GM11168 (cell line): ENCODE measurements around the gene NXT1.

Experiments
- in situ Hi-C: fragments of 300-500 bp; cut with MboI; formaldehyde crosslinking; loops from one replicate; pipeline ENCODE4 v1.12.0; 2022; ENCODE audit warnings: low sequenced_read_pairs; ENCODE audit not compliant: unreplicated experiment

The NXT1 gene

DNA sequence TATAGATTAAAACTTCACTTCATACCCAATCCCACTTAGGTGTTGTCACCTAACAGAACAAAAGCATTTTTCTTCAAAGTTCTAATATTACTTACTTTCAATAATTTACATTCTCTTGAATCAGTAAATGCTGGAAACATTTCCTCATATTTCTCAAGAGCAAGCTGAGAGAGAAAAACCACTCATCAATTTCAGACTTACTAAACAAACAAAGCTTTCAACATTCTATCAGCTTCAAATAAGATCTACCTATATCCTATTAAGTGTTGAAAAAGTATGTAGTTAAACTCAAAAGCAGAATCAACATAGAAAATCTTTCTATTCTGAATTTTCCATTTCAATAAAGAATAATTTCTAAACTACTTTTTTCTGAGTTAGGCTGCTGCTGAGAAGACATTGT is 29.2 kb downstream of the NXT1 start:
- in situ Hi-C loops = no loop called here

DNA sequence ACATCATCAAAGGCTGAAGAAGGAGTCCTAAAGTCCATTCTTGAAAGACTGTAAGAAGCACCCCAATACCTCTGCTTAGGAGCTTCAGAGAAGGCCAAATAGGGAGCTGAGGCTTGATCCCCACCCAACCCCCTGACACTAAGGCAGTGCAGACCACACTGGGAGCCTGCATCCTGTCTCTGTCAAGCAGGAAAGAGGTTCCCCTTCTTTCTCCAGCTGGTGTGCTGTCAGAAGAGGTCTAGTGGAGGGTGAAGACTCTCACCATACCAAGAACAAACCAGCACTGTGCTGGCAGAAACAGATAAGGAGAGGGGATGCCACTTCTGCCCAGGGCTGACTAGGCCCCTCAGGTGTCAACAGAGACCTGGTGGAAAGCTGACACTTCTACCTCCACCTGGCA is 31.3 kb downstream of the NXT1 start:
- in situ Hi-C loops = no loop called here

DNA sequence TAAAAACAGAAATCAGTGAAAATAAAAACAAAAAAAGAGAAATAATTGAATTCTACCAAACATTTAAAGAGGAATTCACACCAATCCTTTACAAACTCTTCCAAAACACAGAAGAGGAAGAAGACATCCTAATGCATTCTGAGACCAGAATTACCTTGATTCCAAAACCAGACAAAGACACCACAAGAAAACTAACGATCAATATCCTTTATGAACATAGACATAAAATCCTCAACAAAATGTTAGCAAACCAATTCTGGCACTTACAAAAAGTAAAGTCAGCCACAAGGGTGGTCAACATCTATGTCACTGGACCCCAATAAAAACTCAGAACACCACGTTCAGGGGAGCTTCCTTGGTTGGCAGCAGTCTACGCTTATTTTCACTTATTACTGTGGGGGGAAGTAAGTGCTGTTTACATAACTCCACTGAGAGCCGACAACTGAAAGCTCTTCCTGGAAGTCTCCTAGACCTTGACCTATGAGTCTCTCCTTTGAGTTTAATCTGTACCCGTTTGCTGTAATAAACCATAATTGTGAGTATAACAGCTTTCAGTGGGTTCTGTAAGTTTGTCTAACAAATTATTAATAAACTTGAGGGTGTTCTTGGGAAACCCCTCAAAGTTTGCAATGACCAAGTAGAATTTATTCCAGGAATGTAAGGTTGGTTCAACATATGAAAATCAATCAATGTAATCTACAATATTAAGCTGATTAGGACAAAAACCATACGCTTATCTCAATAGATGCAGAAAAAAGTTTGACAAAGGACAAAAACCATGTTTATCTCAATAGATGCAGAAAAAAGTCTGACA is 35.9 kb downstream of the NXT1 start:
- in situ Hi-C loops = no loop called here

DNA sequence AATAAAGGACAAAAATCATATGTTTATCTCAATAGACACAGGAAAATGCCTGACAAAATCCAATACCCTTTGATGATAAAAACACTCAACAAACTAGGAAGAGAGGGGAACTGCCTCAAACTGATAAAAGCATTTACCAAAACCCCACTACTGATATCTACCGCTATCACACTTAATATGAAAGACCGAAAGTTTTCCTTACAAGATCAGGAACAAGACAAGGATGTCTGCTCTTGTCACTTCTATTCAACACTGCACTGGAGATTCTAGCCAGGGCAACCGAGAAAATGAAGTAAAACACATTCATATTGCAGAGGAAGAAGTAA is 36.5 kb downstream of the NXT1 start:
- in situ Hi-C loops = no loop called here

DNA sequence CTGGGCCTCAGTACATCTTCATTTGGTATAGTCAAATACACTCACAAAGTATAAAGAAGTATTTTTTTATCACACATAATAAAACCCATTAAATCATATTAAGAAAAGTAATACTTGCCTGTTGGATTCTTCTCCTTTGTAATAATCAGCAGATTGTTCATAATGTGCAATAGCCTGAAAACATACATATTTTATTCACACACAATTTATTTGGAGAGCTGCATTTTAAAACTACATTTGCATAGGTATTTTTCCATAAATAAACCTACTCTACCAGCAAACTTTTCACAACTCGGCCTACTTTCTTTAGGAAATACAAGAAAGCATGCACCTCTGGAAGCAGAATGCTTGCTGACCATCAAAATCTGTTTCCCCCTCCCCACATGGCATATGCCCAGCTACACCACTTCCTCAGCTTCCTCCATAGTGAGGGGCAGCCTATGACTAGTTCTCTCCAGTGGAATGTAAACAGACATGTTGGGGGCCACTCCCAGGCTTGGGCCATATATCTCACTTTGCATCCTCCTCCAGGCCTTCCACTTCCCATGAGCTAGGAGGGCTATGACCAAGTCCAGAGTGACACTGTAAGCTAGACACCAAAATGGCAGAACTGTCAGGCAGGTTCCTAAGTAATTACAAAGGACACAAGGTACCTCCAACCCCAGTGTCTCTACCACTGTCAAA is 39.6 kb downstream of the NXT1 start:
- in situ Hi-C loops = no loop called here

DNA sequence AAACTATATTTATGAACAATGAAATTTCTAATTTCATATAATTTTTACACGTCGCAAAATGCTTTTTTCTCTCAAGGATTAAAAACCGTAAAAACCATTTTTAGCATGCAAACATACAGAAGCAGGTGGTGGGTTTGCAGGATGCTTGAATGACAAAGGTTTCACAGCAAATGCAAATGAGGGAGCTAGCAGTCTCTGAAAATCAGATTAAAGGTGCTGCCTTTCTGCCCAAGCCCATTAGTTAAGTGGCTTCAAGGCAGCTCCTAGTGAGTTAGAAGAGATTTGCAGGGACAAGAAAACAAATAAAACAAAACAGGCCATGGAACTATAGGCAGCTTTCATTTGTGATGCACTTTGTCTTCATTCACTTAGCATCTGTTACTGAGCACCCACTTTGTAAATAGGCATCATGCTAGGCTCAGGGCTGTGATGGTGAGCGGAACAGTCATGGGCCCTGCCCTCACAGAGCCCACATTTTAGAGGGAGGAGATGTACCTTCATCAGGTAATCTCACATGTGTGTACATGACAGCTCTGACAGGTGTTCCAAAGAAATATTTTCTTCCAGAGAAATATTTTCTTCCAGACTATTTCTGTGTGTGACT is 41.2 kb downstream of the NXT1 start:
- in situ Hi-C loops = no loop called here

DNA sequence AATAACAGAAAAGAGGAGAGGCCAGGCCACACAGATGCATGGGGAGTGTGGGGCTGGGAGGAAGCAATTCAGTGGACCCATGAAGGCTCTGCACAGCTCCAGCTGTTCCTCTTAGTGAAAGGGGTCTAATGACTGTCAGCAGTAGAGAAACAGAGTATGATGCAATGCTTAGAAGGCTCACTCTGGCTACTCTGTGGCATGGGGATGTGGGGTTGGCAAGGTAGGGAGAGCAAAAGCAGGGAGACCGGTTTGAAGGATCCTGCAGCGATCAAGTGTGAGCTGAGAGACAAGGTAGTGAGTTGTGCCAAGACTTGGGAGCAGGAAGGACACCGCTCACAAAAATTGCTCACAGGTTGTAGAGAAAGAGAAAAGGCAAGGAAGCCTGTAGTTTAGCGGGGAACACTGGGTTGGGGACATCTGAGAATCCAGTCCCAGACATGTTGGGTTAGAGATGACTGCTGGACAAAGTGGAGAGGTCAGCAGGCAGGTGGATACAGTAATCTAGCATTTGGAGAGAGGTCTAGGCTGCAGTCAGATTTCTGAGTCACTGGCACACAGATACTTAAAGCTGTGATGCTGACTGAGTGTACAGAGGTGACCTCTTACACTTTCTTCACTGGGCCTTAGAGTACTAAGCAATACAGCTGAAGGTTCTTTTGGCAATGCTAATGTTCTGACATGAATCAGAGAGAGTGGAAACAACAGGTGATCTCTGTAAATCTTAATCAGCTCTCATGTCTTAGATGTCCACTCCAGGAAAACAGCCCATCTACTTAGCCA is 43.6 kb downstream of the NXT1 start:
- in situ Hi-C loops = no loop called here

DNA sequence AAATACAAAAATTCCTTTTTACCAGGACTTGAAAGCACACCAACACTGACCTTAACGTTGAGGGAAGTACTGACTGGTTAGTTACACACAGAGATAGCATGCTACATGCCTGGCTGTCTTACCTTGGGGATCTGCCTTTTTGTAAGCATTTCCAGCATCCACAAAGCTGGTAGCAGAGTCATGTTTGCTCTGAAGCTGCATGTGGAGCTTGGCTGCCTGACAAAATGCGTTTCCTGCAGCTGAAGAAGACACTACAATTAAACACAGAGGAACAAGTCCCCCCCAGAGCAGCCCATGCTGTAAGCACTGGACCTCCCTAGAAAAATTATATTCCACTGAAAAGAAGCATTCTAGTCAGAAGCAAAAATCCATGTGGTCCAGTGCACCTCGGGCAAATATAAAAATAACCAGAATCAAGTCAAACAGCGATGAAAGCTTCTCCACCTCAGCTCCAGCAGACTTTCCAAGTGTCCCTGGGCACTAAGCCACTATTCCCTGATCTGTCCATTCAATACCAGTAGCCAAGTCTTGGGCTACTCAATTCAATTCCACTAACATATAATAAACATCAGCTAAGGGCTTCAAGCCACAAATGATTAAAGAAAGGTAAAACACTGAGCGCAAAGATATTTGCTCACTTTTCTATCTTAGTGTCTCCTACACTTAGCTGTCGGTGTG is 46.5 kb downstream of the NXT1 start:
- in situ Hi-C loops = no loop called here

DNA sequence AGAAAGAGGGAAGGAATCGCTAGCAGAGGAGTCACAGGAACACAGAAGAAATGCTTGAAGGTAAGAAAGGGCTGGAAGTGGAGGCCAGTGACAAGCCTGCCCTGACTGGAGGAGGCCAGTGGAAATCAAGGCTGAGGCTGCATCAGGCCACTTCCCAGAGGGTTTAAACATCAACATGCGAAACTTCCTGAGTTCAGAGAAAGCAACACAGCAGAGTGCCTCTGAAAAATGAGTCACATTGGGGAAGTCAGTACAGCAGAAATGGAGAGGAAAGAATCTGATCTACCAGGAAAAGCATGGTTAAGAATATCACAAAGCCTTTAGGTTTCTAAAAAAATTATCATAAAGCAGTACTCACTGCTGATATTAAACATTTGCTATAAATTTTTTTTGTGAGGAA is 47.4 kb downstream of the NXT1 start:
- in situ Hi-C loops = no loop called here

DNA sequence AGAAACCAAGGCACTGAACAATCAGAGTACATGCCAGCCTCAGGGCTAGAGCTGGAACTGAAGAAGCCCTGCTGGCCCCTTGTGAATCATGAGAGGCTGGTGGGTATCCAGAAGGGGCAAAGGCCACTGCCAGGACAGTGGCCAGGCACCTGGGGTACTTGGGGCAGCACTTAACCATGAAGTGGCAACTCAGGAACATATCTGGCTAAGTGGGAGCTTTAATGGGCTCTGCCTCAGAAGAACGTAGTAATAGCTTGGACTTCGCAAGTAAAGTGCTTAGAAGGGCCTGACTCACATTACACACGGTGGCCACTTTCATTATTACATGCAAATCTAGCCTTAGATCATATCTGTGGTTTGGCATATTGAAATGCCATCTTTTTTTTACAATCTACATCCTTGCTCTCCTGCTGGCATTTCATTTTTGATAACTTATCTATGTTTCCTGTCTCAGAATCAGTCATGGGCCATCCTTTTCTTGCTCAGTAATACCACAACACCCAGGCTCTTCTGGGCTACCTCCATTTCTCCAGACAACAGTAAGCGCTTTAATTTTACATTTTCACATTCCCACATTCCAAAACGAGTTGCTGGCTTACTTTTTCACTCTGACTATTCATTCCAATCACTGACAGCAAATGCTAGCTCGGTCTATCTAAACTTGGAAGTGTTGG is 49.1 kb downstream of the NXT1 start:
- in situ Hi-C loops = no loop called here

DNA sequence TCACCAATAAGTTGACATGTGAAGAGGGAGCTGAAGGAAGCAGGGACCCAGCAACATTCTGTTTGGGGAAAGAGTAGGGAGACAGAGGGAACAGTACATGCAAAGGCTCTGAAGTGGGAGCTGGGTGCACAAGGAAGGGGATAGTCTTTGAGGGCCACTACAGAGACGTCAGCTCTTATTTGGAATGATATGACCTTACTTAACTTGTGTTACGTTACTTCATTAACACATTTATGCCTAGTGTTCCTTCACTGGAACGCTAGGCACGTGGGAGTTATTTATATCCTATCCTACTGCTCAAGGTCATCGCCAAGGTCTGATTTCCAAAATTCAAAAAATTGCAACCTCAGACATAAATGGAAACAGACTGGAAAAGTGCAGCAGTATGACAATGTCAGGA is 50.5 kb downstream of the NXT1 start:
- in situ Hi-C loops = no loop called here

DNA sequence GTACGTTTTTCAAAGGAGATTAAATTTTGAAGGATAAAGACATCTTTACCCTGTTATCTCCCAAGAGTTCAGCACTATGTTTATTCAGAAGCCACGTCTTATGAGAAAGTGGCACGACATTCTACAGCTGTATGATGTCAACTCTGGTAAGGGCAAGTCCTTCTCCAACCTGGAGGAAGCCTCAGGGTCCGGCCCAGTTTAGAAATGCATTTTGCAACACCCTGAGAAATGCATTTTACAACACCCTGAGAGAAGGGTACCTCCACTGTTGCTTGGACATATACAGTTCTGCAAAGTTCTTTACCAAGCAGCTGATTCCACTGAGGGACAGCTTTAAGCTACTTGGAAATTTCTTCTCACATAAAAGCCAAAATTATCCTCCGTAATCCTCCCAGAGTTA is 53.2 kb downstream of the NXT1 start:
- in situ Hi-C loops = no loop called here

DNA sequence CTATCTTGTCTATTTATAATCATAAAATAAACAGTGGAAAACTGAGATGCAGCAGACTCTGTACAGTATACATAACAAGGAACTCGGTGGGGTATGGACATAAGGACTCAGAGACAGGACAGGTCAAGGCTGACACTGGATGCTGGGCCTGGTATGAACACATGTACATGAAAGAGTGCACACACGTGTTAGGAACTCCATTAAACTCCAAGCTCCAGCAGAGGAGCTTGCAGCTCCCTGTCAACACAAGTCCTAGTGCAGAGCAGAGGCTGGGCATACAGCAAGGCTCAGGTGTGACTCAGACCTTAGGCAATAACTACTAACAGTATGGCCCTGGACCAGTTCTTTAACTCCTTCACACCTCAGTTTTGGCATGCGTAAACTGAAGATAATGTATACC is 53.6 kb downstream of the NXT1 start:
- in situ Hi-C loops = no loop called here
